GM19023 (cell line): Measurements from ENCODE around the gene PLEKHA1.

Experiments
- ATAC-seq: cut with Tn5 transposase; IDR thresholded peaks from one replicate; pipeline ENCODE4 v1.9.1; 2021; ENCODE audit warnings: mild to moderate bottlenecking, moderate library complexity; ENCODE audit not compliant: unreplicated experiment

The PLEKHA1 gene

GRCh38 chr10:122375679-122376160 is 1.2 kb downstream of the PLEKHA1 start:
- ATAC-seq: no peak

- no peak for ATAC-seq
Observed at GRCh38 chr10:122376364-122376961, 2.0 kb downstream of the PLEKHA1 start.

GRCh38 chr10:122379041-122379440 is 4.5 kb downstream of the PLEKHA1 start:
- no peak for ATAC-seq

- no peak for ATAC-seq
Observed at GRCh38 chr10:122379537-122379936, 5.0 kb downstream of the PLEKHA1 start.

- no peak for ATAC-seq
Observed at GRCh38 chr10:122380703-122381102, 6.2 kb downstream of the PLEKHA1 start.

GRCh38 chr10:122381680-122382079 is 7.2 kb downstream of the PLEKHA1 start:
- no peak for ATAC-seq

- ATAC-seq: no peak
Observed at GRCh38 chr10:122386514-122386913, 12.0 kb downstream of the PLEKHA1 start.

GRCh38 chr10:122387572-122387971 is 13.1 kb downstream of the PLEKHA1 start:
- no peak for ATAC-seq

- ATAC-seq: no peak
Observed at GRCh38 chr10:122388287-122388997, 13.9 kb downstream of the PLEKHA1 start.

GRCh38 chr10:122390271-122390670 is 15.8 kb downstream of the PLEKHA1 start:
- ATAC-seq: no peak

- ATAC-seq: no peak
Observed at GRCh38 chr10:122390679-122391078, 16.2 kb downstream of the PLEKHA1 start.

- no peak for ATAC-seq
Observed at GRCh38 chr10:122391875-122392274, 17.4 kb downstream of the PLEKHA1 start.

GRCh38 chr10:122392835-122393234 is 18.3 kb downstream of the PLEKHA1 start:
- ATAC-seq: no peak

GRCh38 chr10:122393288-122393687 is 18.8 kb downstream of the PLEKHA1 start:
- ATAC-seq: no peak

GRCh38 chr10:122402548-122403131 is 28.1 kb downstream of the PLEKHA1 start:
- ATAC-seq: no peak

- ATAC-seq: no peak
Observed at GRCh38 chr10:122404576-122404975, 30.1 kb downstream of the PLEKHA1 start.

GRCh38 chr10:122407375-122408125 is 33.0 kb downstream of the PLEKHA1 start:
- ATAC-seq: no peak

GRCh38 chr10:122413327-122413726 is 38.8 kb downstream of the PLEKHA1 start:
- ATAC-seq: no peak

- ATAC-seq: no peak
Observed at GRCh38 chr10:122417667-122418066, 43.2 kb downstream of the PLEKHA1 start.

GRCh38 chr10:122419016-122419415 is 44.5 kb downstream of the PLEKHA1 start:
- ATAC-seq: no peak

- ATAC-seq: no peak
Observed at GRCh38 chr10:122419876-122420623, 45.5 kb downstream of the PLEKHA1 start.
